K562 (cell line): ENCODE data around the gene MAN1A1. TPM values are rescaled to one million over a fixed set of nuclear protein-coding genes. Genes with fewer than 3 reads are reported as not detected.

Experiments
- CAMTA2 ChIP-seq: fragments of 250-450 bp; sonication (Bioruptor Pico); conservative IDR thresholded peaks from 2 replicates; pipeline ENCODE4 v1.5.1; 2022
- HMG20A ChIP-seq: fragments of 450-650 bp; formaldehyde crosslinking; conservative IDR thresholded peaks from 2 replicates; pipeline ENCODE4 v1.4.0; 2020; ENCODE audit warnings: mild to moderate bottlenecking, mixed read lengths
- SMARCA4 ChIP-seq: fragments of 450-650 bp; IDR thresholded peaks from 2 replicates; pipeline ENCODE4 v1.6.1; 2016
- TEAD1 ChIP-seq, 2 experiments: fragments of 450-650 bp in 1 of 2; sonication (generic) in 1 of 2; formaldehyde crosslinking; IDR thresholded peaks; 2 replicates each; pipeline versions ENCODE4 v1.4.0 to v1.8.0; 2020 to 2022; ENCODE audit warnings: mild to moderate bottlenecking in 2 of 2, missing genetic modification reagents in 1 of 2
- polyA plus RNA-seq, 8 experiments: library from polyadenylated mRNA; depleted of rRNA in 4 of 8; stranded (reverse) in 5 of 8; unstranded in 3 of 8; fragments of >200 nt; fragmentation: Nextera tagmentation in 2 of 8; fragmentation: Illumina TruSeq in 1 of 8; extraction: Ambion mirVana in 2 of 8; extraction: Trizol in 1 of 8; gene quantifications; 2 replicates each; pipeline versions ENCODE4 v1.2.1 to v1.2.3, GENCODE V29; 2011 to 2014; ENCODE audit warnings: inconsistent platforms in 1 of 8, missing spikeins in 1 of 8
- total RNA-seq, 7 experiments: library from RNA; depleted of rRNA in 6 of 7; stranded (reverse); fragments of >200 nt in 6 of 7; fragmentation: Illumina TruSeq in 2 of 7; extraction: Trizol in 2 of 7; gene quantifications; 2 replicates each; pipeline versions ENCODE4 v1.2.1 to v1.2.3, GENCODE V29; 2011 to 2021; ENCODE audit warnings: low replicate concordance in 1 of 7
- TF ChIP-seq, protein P1 (sequence below): fragments of 450-650 bp; IDR thresholded peaks from 2 replicates; pipeline ENCODE4 v1.6.1; 2017; ENCODE audit warnings: antibody characterized with exemption
- TF ChIP-seq, protein P2 (sequence below), 2 experiments: fragments of 450-650 bp in 1 of 2; IDR thresholded peaks; 2 replicates each; pipeline ENCODE4 v1.6.1; 2011 to 2017; ENCODE audit warnings: low read depth in 2 of 2, antibody characterized with exemption in 1 of 2, borderline replicate concordance in 1 of 2, low read length in 1 of 2, mild to moderate bottlenecking in 1 of 2, mixed read lengths in 1 of 2; ENCODE audit not compliant: control insufficient read depth in 1 of 2
- TF ChIP-seq, protein P3 (sequence below): fragments of 200-800 bp; sonication (Bioruptor generic); IDR thresholded peaks from 2 replicates; pipeline ENCODE4 v1.6.1; 2017; ENCODE audit warnings: missing genetic modification characterization, missing compliant biosample characterization
- TF ChIP-seq, protein P4 (sequence below): sonication (generic); formaldehyde crosslinking; IDR thresholded peaks from 2 replicates; pipeline ENCODE4 v1.8.1; 2023; ENCODE audit warnings: mild to moderate bottlenecking, missing genetic modification reagents
- TF ChIP-seq, protein P5 (sequence below), 2 experiments: fragments of 450-650 bp; IDR thresholded peaks; 2 replicates each; pipeline ENCODE4 v1.6.1; 2016; ENCODE audit warnings: mild to moderate bottlenecking in 2 of 2, borderline replicate concordance in 1 of 2, low read depth in 1 of 2, moderate library complexity in 1 of 2

Gene MAN1A1
- total and polyA plus RNA-seq, 9 of the 15 experiments (the other 6 are each of a cell fraction or from before 2014, with no cell fraction given): 24.5 to 78.4 (median 59.7) TPM

DNA sequence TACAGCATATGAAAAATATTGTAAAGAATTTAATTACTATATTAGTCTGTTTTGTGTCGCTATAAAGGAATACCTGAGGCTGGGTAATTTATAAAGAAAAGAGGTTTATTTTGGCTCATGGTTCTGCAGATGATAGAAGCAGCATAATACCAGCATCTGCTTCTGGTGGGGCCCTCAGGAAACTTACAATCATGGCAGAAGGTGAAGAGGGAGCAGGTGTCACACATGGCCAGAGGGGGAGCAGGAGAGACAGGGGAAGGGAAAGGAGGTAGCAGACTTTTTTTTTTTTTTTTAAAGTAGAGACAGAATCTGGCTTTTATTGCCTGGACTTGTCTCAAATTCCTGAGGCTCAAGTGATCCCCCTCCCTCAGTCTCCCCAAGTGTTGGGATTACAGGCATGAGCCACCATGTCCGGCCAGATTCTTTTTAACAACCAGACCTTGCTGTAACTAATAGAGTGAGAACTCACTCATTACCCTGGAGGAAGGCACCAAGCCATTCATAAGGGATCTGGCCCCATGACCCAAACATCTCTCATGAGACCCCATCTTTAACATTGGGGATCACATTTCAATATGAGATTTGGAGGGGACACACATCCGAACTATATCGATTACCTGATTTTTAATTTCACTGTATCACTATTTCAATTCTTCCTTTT is 64.6 kb downstream of the MAN1A1 start (continued):
- TF ChIP-seq CAMTA2 (CRISPR knock-in tag): no peak
- TF ChIP-seq, protein P1, sequence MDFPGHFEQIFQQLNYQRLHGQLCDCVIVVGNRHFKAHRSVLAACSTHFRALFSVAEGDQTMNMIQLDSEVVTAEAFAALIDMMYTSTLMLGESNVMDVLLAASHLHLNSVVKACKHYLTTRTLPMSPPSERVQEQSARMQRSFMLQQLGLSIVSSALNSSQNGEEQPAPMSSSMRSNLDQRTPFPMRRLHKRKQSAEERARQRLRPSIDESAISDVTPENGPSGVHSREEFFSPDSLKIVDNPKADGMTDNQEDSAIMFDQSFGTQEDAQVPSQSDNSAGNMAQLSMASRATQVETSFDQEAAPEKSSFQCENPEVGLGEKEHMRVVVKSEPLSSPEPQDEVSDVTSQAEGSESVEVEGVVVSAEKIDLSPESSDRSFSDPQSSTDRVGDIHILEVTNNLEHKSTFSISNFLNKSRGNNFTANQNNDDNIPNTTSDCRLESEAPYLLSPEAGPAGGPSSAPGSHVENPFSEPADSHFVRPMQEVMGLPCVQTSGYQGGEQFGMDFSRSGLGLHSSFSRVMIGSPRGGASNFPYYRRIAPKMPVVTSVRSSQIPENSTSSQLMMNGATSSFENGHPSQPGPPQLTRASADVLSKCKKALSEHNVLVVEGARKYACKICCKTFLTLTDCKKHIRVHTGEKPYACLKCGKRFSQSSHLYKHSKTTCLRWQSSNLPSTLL: no peak
- TF ChIP-seq, protein P2, sequence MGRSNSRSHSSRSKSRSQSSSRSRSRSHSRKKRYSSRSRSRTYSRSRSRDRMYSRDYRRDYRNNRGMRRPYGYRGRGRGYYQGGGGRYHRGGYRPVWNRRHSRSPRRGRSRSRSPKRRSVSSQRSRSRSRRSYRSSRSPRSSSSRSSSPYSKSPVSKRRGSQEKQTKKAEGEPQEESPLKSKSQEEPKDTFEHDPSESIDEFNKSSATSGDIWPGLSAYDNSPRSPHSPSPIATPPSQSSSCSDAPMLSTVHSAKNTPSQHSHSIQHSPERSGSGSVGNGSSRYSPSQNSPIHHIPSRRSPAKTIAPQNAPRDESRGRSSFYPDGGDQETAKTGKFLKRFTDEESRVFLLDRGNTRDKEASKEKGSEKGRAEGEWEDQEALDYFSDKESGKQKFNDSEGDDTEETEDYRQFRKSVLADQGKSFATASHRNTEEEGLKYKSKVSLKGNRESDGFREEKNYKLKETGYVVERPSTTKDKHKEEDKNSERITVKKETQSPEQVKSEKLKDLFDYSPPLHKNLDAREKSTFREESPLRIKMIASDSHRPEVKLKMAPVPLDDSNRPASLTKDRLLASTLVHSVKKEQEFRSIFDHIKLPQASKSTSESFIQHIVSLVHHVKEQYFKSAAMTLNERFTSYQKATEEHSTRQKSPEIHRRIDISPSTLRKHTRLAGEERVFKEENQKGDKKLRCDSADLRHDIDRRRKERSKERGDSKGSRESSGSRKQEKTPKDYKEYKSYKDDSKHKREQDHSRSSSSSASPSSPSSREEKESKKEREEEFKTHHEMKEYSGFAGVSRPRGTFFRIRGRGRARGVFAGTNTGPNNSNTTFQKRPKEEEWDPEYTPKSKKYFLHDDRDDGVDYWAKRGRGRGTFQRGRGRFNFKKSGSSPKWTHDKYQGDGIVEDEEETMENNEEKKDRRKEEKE (IDR thresholded peaks at IDR 0.05; ENCODE audit: borderline replicate concordance in 1 of 2, control insufficient read depth in 1 of 2, low read depth in 2 of 2, low read length in 1 of 2): no peak
- no peak for TF ChIP-seq SMARCA4
- TF ChIP-seq, protein P3, sequence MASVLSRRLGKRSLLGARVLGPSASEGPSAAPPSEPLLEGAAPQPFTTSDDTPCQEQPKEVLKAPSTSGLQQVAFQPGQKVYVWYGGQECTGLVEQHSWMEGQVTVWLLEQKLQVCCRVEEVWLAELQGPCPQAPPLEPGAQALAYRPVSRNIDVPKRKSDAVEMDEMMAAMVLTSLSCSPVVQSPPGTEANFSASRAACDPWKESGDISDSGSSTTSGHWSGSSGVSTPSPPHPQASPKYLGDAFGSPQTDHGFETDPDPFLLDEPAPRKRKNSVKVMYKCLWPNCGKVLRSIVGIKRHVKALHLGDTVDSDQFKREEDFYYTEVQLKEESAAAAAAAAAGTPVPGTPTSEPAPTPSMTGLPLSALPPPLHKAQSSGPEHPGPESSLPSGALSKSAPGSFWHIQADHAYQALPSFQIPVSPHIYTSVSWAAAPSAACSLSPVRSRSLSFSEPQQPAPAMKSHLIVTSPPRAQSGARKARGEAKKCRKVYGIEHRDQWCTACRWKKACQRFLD: no peak
- TF ChIP-seq, protein P4, sequence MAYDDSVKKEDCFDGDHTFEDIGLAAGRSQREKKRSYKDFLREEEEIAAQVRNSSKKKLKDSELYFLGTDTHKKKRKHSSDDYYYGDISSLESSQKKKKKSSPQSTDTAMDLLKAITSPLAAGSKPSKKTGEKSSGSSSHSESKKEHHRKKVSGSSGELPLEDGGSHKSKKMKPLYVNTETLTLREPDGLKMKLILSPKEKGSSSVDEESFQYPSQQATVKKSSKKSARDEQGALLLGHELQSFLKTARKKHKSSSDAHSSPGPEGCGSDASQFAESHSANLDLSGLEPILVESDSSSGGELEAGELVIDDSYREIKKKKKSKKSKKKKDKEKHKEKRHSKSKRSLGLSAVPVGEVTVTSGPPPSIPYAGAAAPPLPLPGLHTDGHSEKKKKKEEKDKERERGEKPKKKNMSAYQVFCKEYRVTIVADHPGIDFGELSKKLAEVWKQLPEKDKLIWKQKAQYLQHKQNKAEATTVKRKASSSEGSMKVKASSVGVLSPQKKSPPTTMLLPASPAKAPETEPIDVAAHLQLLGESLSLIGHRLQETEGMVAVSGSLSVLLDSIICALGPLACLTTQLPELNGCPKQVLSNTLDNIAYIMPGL (CRISPR knock-in tag): no peak
- no peak for TF ChIP-seq TEAD1 (CRISPR knock-in tag; IDR thresholded peaks at IDR 0.05)
- TF ChIP-seq, protein P5, sequence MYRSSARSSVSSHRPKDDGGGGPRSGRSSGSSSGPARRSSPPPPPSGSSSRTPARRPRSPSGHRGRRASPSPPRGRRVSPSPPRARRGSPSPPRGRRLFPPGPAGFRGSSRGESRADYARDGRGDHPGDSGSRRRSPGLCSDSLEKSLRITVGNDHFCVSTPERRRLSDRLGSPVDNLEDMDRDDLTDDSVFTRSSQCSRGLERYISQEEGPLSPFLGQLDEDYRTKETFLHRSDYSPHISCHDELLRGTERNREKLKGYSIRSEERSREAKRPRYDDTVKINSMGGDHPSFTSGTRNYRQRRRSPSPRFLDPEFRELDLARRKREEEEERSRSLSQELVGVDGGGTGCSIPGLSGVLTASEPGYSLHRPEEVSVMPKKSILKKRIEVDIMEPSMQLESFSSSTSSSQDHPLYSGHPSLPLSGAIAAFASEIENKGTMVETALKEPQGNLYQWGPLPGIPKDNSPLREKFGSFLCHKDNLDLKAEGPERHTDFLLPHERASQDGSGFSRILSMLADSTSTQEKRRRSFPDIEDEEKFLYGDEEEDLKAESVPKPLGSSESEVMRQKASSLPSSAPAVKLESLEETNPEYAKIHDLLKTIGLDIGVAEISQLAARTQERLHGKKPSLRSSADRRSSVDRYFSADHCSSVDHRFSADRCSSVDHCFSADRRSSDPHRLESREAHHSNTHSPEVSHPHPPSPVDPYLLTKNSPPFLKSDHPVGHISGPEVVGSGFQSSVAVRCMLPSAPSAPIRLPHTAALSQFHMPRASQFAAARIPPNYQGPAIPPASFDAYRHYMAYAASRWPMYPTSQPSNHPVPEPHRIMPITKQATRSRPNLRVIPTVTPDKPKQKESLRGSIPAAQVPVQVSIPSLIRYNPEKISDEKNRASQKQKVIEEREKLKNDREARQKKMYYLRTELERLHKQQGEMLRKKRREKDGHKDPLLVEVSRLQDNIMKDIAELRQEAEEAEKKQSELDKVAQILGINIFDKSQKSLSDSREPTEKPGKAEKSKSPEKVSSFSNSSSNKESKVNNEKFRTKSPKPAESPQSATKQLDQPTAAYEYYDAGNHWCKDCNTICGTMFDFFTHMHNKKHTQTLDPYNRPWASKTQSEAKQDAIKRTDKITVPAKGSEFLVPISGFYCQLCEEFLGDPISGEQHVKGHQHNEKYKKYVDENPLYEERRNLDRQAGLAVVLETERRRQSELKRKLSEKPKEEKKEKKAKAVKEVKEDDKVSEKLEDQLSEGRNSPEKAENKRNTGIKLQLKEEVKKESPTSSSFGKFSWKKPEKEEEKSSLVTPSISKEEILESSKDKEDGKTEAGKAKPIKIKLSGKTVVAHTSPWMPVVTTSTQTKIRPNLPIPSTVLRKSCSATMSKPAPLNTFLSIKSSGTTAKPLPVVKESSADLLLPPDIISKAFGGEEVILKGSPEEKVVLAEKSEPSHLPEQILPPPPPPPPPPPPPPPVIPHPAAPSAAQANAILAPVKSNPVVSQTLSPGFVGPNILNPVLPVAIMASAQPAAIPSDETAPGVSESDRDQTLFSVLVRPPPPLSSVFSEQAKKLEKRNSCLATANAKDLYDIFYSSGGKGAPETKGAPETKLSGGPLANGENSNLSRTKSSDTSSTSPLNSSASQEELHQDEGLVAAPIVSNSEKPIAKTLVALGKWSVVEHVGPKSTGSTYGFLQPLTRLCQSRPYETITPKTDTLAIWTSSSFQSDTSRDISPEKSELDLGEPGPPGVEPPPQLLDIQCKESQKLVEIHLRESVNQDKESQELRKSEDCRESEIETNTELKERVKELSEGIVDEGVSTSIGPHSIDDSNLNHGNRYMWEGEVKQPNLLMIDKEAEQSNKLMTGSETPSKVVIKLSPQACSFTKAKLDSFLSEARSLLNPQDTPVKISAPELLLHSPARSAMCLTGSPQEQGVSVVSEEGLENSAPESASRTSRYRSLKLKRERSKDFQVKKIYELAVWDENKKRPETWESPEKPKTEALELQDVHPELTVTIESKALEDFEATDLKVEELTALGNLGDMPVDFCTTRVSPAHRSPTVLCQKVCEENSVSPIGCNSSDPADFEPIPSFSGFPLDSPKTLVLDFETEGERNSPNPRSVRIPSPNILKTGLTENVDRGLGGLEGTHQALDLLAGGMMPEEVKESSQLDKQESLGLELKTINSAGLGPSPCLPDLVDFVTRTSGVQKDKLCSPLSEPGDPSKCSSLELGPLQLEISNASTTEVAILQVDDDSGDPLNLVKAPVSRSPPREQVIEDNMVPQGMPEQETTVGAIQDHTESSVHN (IDR thresholded peaks at IDR 0.05; ENCODE audit: borderline replicate concordance in 1 of 2, low read depth in 1 of 2): no peak
- TF ChIP-seq HMG20A: no peak
